ENCODE measurements around the gene TULP3. TPM values are rescaled to one million over a fixed set of nuclear protein-coding genes. Genes with fewer than 3 reads are reported as not detected.

TULP3 gene
- total and polyA plus RNA-seq, 10 of the 15 experiments (the other 5 are each of a cell fraction or from before 2014, with no cell fraction given): 3.1 to 10.4 (median 8.1) TPM

DNA sequence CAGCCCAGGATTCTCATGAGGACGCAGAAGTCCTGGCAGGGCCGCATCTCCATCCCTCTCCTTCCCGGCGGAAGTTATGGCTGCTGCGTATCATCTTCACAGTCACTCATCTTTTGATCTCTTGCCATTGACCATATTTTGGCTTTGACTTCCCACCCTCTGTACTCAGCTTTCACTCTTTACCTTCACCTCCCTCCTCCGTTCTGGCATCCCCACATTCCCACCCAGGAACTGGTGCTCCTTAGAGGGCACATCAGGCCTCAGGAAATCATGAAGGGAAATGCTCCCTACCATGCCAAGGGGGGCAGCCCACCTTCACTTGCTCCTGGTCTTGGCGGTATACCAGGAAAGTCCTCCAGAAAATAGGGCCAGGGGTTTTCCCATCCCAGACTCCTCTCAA, 35.1 kb upstream of the TULP3 start:
- H3K27ac ChIP-seq (ENCODE audit: control insufficient read depth, insufficient read depth): no peak overlapping the region
- no TSS peak for BruUV-seq (replicated peaks)
- H3K79me2 ChIP-seq (ENCODE audit: control insufficient read depth, insufficient read depth, low read length): no peaks in the 10 kb centered on the region
- H3K9ac ChIP-seq (ENCODE audit: control insufficient read depth, insufficient read depth, low read length): no peak overlapping the region
- FAIRE-seq (no peak), DNase-seq (ENCODE audit: low read depth, low spot score) (no peak), ATAC-seq (no peak)
- H3K4me2 ChIP-seq (ENCODE audit: control insufficient read depth, insufficient read depth): no peak overlapping the region
- no peaks in the 10 kb centered on the region for H3K27me3 ChIP-seq (replicated peaks in 1 of 2; ENCODE audit: control insufficient read depth in 2 of 2, insufficient read depth in 2 of 2, low read length in 1 of 2)
- ChIA-PET POLR2A (no interaction called here), CTCF (interaction anchor here (3.0 kb wide), 1 partner anchor 89 kb away, joined by 24 read pairs; no protein-coding TSS in a partner anchor), RAD21 (ENCODE audit: unreplicated experiment) (no interaction called here), SMC1A (ENCODE audit: uncharacterized antibody, unreplicated experiment) (no interaction called here)
- 96% methylated on average over 7 of the region's 7 CpGs for WGBS (ENCODE audit: insufficient coverage, insufficient replicate concordance, low lambda C conversion rate, missing lambda C conversion rate)
- no peaks in the 10 kb centered on the region for H3K9me3 ChIP-seq (replicated peaks; ENCODE audit: control insufficient read depth, insufficient read depth, low read length)
- no peaks in the 10 kb centered on the region for H4K20me1 ChIP-seq (ENCODE audit: control insufficient read depth, insufficient read depth)
- H3K36me3 ChIP-seq (ENCODE audit: control insufficient read depth in 2 of 2, insufficient read depth in 2 of 2, low read length in 1 of 2): peaks cover 11% of the 10 kb centered on the region in 2 experiments; a peak in 3 of 4 replicates
- no peak overlapping the region for H2AFZ ChIP-seq (ENCODE audit: control insufficient read depth, low read depth, low read length)
- in situ Hi-C loops (cut with MboI) (no loop called here), intact Hi-C loops (cut with micrococcal nuclease; ENCODE audit: unreplicated experiment) (no loop called here)
- TF ChIP-seq, protein P1, sequence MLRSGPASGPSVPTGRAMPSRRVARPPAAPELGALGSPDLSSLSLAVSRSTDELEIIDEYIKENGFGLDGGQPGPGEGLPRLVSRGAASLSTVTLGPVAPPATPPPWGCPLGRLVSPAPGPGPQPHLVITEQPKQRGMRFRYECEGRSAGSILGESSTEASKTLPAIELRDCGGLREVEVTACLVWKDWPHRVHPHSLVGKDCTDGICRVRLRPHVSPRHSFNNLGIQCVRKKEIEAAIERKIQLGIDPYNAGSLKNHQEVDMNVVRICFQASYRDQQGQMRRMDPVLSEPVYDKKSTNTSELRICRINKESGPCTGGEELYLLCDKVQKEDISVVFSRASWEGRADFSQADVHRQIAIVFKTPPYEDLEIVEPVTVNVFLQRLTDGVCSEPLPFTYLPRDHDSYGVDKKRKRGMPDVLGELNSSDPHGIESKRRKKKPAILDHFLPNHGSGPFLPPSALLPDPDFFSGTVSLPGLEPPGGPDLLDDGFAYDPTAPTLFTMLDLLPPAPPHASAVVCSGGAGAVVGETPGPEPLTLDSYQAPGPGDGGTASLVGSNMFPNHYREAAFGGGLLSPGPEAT (IDR thresholded peaks at IDR 0.05; ENCODE audit: low read depth): no peak
- TF ChIP-seq, protein P2, sequence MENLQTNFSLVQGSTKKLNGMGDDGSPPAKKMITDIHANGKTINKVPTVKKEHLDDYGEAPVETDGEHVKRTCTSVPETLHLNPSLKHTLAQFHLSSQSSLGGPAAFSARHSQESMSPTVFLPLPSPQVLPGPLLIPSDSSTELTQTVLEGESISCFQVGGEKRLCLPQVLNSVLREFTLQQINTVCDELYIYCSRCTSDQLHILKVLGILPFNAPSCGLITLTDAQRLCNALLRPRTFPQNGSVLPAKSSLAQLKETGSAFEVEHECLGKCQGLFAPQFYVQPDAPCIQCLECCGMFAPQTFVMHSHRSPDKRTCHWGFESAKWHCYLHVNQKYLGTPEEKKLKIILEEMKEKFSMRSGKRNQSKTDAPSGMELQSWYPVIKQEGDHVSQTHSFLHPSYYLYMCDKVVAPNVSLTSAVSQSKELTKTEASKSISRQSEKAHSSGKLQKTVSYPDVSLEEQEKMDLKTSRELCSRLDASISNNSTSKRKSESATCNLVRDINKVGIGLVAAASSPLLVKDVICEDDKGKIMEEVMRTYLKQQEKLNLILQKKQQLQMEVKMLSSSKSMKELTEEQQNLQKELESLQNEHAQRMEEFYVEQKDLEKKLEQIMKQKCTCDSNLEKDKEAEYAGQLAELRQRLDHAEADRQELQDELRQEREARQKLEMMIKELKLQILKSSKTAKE (IDR thresholded peaks at IDR 0.05; ENCODE audit: low read depth, poor library complexity, severe bottlenecking): no peak
- TF ChIP-seq NR2C1 (IDR thresholded peaks at IDR 0.05) (no peak), CBFB (IDR thresholded peaks at IDR 0.05; ENCODE audit: low read depth) (no peak), MYB (IDR thresholded peaks at IDR 0.05; ENCODE audit: borderline replicate concordance, low read depth, low read length) (no peak), CREM (IDR thresholded peaks at IDR 0.05; ENCODE audit: low read depth) (no peak), SRF (IDR thresholded peaks at IDR 0.05; ENCODE audit: low read depth in 2 of 2, low read length in 2 of 2) (no peak)
- TF ChIP-seq, protein P3, sequence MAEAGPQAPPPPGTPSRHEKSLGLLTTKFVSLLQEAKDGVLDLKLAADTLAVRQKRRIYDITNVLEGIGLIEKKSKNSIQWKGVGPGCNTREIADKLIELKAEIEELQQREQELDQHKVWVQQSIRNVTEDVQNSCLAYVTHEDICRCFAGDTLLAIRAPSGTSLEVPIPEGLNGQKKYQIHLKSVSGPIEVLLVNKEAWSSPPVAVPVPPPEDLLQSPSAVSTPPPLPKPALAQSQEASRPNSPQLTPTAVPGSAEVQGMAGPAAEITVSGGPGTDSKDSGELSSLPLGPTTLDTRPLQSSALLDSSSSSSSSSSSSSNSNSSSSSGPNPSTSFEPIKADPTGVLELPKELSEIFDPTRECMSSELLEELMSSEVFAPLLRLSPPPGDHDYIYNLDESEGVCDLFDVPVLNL (IDR thresholded peaks at IDR 0.05; ENCODE audit: low read depth, low read length): no peak
- H3K4me3 ChIP-seq: no peak overlapping the region
- H3K4me1 ChIP-seq (ENCODE audit: control insufficient read depth, insufficient read depth, low read length): no peaks in the 10 kb centered on the region
